HepG2 (cell line): Measurements from ENCODE around the gene ANGPTL2. TPM values are rescaled to one million over a fixed set of nuclear protein-coding genes. Genes with fewer than 3 reads are reported as not detected.

Experiments used
- CEBPZ ChIP-seq: IDR thresholded peaks from 2 replicates; pipeline ENCODE4 v1.6.1; 2012; ENCODE audit warnings: low read length, improper control_type of control experiment
- CENPT ChIP-seq: sonication (generic); formaldehyde crosslinking; IDR thresholded peaks from 2 replicates; pipeline ENCODE4 v1.8.0; 2022; ENCODE audit warnings: low read depth, mild to moderate bottlenecking, moderate library complexity, missing genetic modification reagents
- CREB3 ChIP-seq: sonication (generic); formaldehyde crosslinking; IDR thresholded peaks from 2 replicates; pipeline ENCODE4 v1.5.0; 2020; ENCODE audit warnings: missing genetic modification reagents
- CSRNP2 ChIP-seq: sonication (generic); formaldehyde crosslinking; conservative IDR thresholded peaks from 2 replicates; pipeline ENCODE4 v1.8.0; 2022; ENCODE audit warnings: low read depth, missing genetic modification reagents
- DMTF1 ChIP-seq: sonication (generic); formaldehyde crosslinking; IDR thresholded peaks from 2 replicates; pipeline ENCODE4 v1.4.0; 2020; ENCODE audit warnings: mild to moderate bottlenecking, missing genetic modification reagents
- ELF3 ChIP-seq: IDR thresholded peaks from 2 replicates; pipeline ENCODE4 v1.6.1; 2016; ENCODE audit warnings: missing genetic modification reagents, missing compliant biosample characterization
- GATA4 ChIP-seq: sonication (generic); IDR thresholded peaks from 2 replicates; pipeline ENCODE4 v1.6.1; 2016; ENCODE audit warnings: antibody characterized with exemption, low read depth, borderline replicate concordance
- HINFP ChIP-seq: sonication (generic); formaldehyde crosslinking; IDR thresholded peaks from 2 replicates; pipeline ENCODE4 v1.4.0; 2020; ENCODE audit warnings: low read depth, mild to moderate bottlenecking, missing genetic modification reagents
- HNF4G ChIP-seq, 2 experiments: sonication (generic) in 1 of 2; formaldehyde crosslinking in 1 of 2; IDR thresholded peaks; 2 replicates each; pipeline versions ENCODE4 v1.4.0 to v1.6.1; 2011 to 2020; ENCODE audit warnings: borderline replicate concordance in 2 of 2, low read depth in 2 of 2, mild to moderate bottlenecking in 2 of 2, low read length in 1 of 2, missing genetic modification reagents in 1 of 2, moderate library complexity in 1 of 2
- JDP2 ChIP-seq: sonication (generic); formaldehyde crosslinking; IDR thresholded peaks from 2 replicates; pipeline ENCODE4 v1.8.1; 2022; ENCODE audit warnings: missing genetic modification reagents, borderline replicate concordance
- KDM4B ChIP-seq: sonication (generic); formaldehyde crosslinking; IDR thresholded peaks from 2 replicates; pipeline ENCODE4 v1.4.0; 2020; ENCODE audit warnings: missing genetic modification reagents
- KDM6A ChIP-seq: IDR thresholded peaks from 2 replicates; pipeline ENCODE4 v1.6.1; 2016; ENCODE audit warnings: low read depth
- MEIS2 ChIP-seq: sonication (generic); formaldehyde crosslinking; IDR thresholded peaks from 2 replicates; pipeline ENCODE4 v1.9.0; 2021; ENCODE audit warnings: mild to moderate bottlenecking, missing genetic modification reagents
- PAF1 ChIP-seq: IDR thresholded peaks from 2 replicates; pipeline ENCODE4 v1.6.1; 2016; ENCODE audit warnings: missing genetic modification reagents, missing compliant biosample characterization
- POLR2AphosphoS5 ChIP-seq: IDR thresholded peaks from 2 replicates; pipeline ENCODE4 v1.6.1; 2012; ENCODE audit warnings: low read depth, low read length
- RCOR2 ChIP-seq: IDR thresholded peaks from 2 replicates; pipeline ENCODE4 v1.6.1; 2016; ENCODE audit warnings: missing biosample characterization, missing genetic modification reagents
- SNAI1 ChIP-seq: sonication (generic); formaldehyde crosslinking; IDR thresholded peaks from 2 replicates; pipeline ENCODE4 v1.5.0; 2020; ENCODE audit warnings: mild to moderate bottlenecking, missing genetic modification reagents, borderline replicate concordance
- TRIM24 ChIP-seq: sonication (generic); formaldehyde crosslinking; IDR thresholded peaks from 2 replicates; pipeline ENCODE4 v1.8.0; 2022; ENCODE audit warnings: mild to moderate bottlenecking, missing genetic modification reagents
- ZNF354B ChIP-seq: sonication (generic); formaldehyde crosslinking; IDR thresholded peaks from 2 replicates; pipeline ENCODE4 v1.8.0; 2022; ENCODE audit warnings: mild to moderate bottlenecking, missing genetic modification reagents
- ZNF562 ChIP-seq: sonication (generic); formaldehyde crosslinking; IDR thresholded peaks from 2 replicates; pipeline ENCODE4 v1.8.0; 2022; ENCODE audit warnings: missing genetic modification reagents, borderline replicate concordance
- ZNF577 ChIP-seq: sonication (generic); formaldehyde crosslinking; IDR thresholded peaks from 2 replicates; pipeline ENCODE4 v1.4.0; 2020; ENCODE audit warnings: mild to moderate bottlenecking, low read depth, missing genetic modification reagents, borderline replicate concordance
- polyA plus RNA-seq, 8 experiments: library from polyadenylated mRNA; depleted of rRNA in 3 of 8; stranded (reverse) in 7 of 8; unstranded in 1 of 8; fragments of >200 nt; fragmentation: Illumina TruSeq in 4 of 8; extraction: Trizol in 4 of 8; gene quantifications; 2 replicates each; pipeline versions ENCODE4 v1.2.1 to v1.2.3, GENCODE V29; 2011 to 2016; ENCODE audit warnings: low read depth in 4 of 8, missing spikeins in 1 of 8, mixed read lengths in 1 of 8; ENCODE audit not compliant: insufficient read depth in 1 of 8
- total RNA-seq, 5 experiments: library from RNA; depleted of rRNA; stranded (reverse); fragments of >200 nt; fragmentation: Illumina TruSeq; extraction: Trizol; gene quantifications; 2 replicates each; pipeline ENCODE4 v1.2.3, GENCODE V29; 2016; ENCODE audit warnings: low read depth in 1 of 5

The ANGPTL2 gene
- total and polyA plus RNA-seq, 2 of the 13 experiments (the other 11 are each of a cell fraction or from before 2014, with no cell fraction given), result 0.91 to 21.0 TPM

- TF ChIP-seq HINFP (CRISPR knock-in tag), result no peak
- TF ChIP-seq PAF1 (CRISPR knock-in tag), result no peak
- TF ChIP-seq KDM6A (CRISPR knock-in tag), result no peak
- no peak for TF ChIP-seq TRIM24 (CRISPR knock-in tag)
- TF ChIP-seq MEIS2 (CRISPR knock-in tag), result peak; percentile 42; the same call in 1 of the 2 replicates
- TF ChIP-seq SNAI1 (CRISPR knock-in tag), result no peak
- no peak for TF ChIP-seq CREB3 (CRISPR knock-in tag)
- no peak for TF ChIP-seq ZNF354B (CRISPR knock-in tag)
- no peak for TF ChIP-seq DMTF1 (CRISPR knock-in tag)
- no peak for TF ChIP-seq CENPT (CRISPR knock-in tag)
- peak; percentile 70; the same call in 1 of the 2 replicates for TF ChIP-seq RCOR2 (CRISPR knock-in tag)
- TF ChIP-seq KDM4B (CRISPR knock-in tag), result no peak
- no peak for TF ChIP-seq ZNF577 (CRISPR knock-in tag)
- TF ChIP-seq JDP2 (CRISPR knock-in tag), result no peak
- peak; percentile 71 for TF ChIP-seq ELF3 (CRISPR knock-in tag)
- no peak for TF ChIP-seq GATA4
- no peak for TF ChIP-seq ZNF562 (CRISPR knock-in tag)
- TF ChIP-seq CEBPZ, result no peak
- no peak for TF ChIP-seq HNF4G (IDR thresholded peaks at IDR 0.05; ENCODE audit: borderline replicate concordance, low read depth, low read length)
- no peak for TF ChIP-seq HNF4G (CRISPR knock-in tag; IDR thresholded peaks at IDR 0.05; ENCODE audit: borderline replicate concordance, low read depth)
- no peak for TF ChIP-seq POLR2AphosphoS5
- TF ChIP-seq CSRNP2 (CRISPR knock-in tag), result no peak
Observed at GRCh38 chr9:127109212-127109711, 13.2 kb downstream of the ANGPTL2 start (continued).
